ENCODE data around the gene SFXN4.

DNA sequence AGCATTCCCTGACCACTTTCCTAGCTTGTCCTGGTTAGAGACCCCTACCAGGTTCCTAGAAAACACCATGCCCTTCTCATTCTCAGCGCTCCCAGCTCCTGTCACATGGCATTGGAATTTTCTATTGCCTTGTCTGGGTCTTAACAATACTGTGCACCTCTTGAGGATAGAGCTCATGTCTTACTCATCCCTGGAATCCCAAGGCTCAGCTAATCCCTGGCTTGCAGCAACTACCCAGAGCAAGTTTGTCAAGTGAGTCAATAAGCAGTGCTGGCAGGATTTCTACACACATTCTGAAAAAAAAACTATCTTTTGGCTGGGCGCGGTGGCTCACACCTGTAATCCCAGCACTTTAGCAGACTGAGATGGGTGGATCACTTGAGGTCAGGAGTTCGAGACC lies 24.8 kb upstream of the SFXN4 start:
- TF ChIP-seq, protein P1, sequence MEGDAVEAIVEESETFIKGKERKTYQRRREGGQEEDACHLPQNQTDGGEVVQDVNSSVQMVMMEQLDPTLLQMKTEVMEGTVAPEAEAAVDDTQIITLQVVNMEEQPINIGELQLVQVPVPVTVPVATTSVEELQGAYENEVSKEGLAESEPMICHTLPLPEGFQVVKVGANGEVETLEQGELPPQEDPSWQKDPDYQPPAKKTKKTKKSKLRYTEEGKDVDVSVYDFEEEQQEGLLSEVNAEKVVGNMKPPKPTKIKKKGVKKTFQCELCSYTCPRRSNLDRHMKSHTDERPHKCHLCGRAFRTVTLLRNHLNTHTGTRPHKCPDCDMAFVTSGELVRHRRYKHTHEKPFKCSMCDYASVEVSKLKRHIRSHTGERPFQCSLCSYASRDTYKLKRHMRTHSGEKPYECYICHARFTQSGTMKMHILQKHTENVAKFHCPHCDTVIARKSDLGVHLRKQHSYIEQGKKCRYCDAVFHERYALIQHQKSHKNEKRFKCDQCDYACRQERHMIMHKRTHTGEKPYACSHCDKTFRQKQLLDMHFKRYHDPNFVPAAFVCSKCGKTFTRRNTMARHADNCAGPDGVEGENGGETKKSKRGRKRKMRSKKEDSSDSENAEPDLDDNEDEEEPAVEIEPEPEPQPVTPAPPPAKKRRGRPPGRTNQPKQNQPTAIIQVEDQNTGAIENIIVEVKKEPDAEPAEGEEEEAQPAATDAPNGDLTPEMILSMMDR (IDR thresholded peaks at IDR 0.05), result no peak
- TF ChIP-seq POLR2AphosphoS5 (IDR thresholded peaks at IDR 0.05), result no peak
- no peak for TF ChIP-seq POLR2A (IDR thresholded peaks at IDR 0.05)
- no peak for TF ChIP-seq EP300 (IDR thresholded peaks at IDR 0.05)
